HepG2 (cell line): Measurements from ENCODE around the gene MSL3B.

Experiments
- ATAC-seq: fragments of 200-7000 bp; cut with Tn5 transposase; 3 replicates; pipeline ENCODE4 v1.9.1; 2020; ENCODE audit warnings: mild to moderate bottlenecking, moderate library complexity
- BruUV-seq: library from RNA; stranded (reverse); fragments of 400-500 nt; replicated peaks from 2 replicates; lab custom pipeline; 2021; lab: Mats Ljungman, UMichigan
- CTCF ChIA-PET: fragments of 300-600 bp; formaldehyde crosslinking; extraction: SDS; loops from one replicate; lab custom pipeline; 2021; ENCODE audit warnings: low total read pairs, inconsistent platforms, low intra/inter-chr PET ratio; lab: Yijun Ruan, JAX
- POLR2A ChIA-PET: fragments of 350-600 bp; sonication (Branson Sonifier 250); formaldehyde crosslinking; loops from one replicate; lab custom pipeline; 2020; ENCODE audit warnings: antibody characterized with exemption, inconsistent platforms; lab: Yijun Ruan, JAX
- DNase-seq: peaks from one replicate; pipeline ENCODE4 v3.0.0-alpha.2; 2015; ENCODE audit warnings: low spot score
- FAIRE-seq: peaks from 3 replicates; lab custom pipeline; 2011; peaks lifted over from hg19 to GRCh38; lab: Jason Lieb, UNC
- H2AFZ ChIP-seq: one replicate; pipeline ENCODE4 v1.6.1; 2011; ENCODE audit warnings: low read length, inconsistent platforms
- H3K27ac ChIP-seq: fragments of 300-600 bp; 3 replicates; pipeline ENCODE4 v1.8.0; 2011; ENCODE audit warnings: mixed run types, mild to moderate bottlenecking, mixed read lengths, low read length, inconsistent platforms; ENCODE audit not compliant: insufficient read depth; ENCODE audit errors: extremely low read length
- H3K27me3 ChIP-seq, 2 experiments: fragments of 200-600 bp in 1 of 2; 2 replicates in 1 of 2; 3 replicates in 1 of 2; pipeline versions ENCODE4 v1.6.0 to v1.8.0; 2011; ENCODE audit warnings: low read length in 2 of 2, mild to moderate bottlenecking in 2 of 2, moderate library complexity in 2 of 2, inconsistent platforms in 1 of 2; ENCODE audit not compliant: insufficient read depth in 2 of 2, control insufficient read depth in 1 of 2
- H3K36me3 ChIP-seq, 2 experiments: fragments of 200-600 bp in 1 of 2; replicated peaks in 1 of 2; 2 replicates in 1 of 2; 3 replicates in 1 of 2; pipeline versions ENCODE4 v1.5.1 to v1.8.0; 2011; ENCODE audit warnings: low read length in 2 of 2, inconsistent platforms in 1 of 2; ENCODE audit not compliant: insufficient read depth in 2 of 2, control insufficient read depth in 1 of 2
- H3K4me1 ChIP-seq: 2 replicates; pipeline ENCODE4 v1.5.1; 2012; ENCODE audit warnings: low read length, inconsistent platforms; ENCODE audit not compliant: insufficient read depth
- H3K4me2 ChIP-seq: 2 replicates; pipeline ENCODE4 v1.6.0; 2011; ENCODE audit warnings: low read depth, low read length, inconsistent platforms
- H3K4me3 ChIP-seq, 3 experiments: fragments of 200-600 bp in 1 of 3; sonication (generic), shearing (Covaris generic) in 1 of 3; replicated peaks in 1 of 3; 2 replicates each; pipeline ENCODE4 v1.5.1; 2011 to 2016; ENCODE audit warnings: low read length in 3 of 3, inconsistent platforms in 2 of 3, low read depth in 2 of 3, mild to moderate bottlenecking in 2 of 3, control low read depth in 1 of 3, mixed read lengths in 1 of 3; ENCODE audit not compliant: insufficient read depth in 1 of 3
- H3K79me2 ChIP-seq: one replicate; pipeline ENCODE4 v1.6.1; 2011; ENCODE audit warnings: low read length, inconsistent platforms; ENCODE audit not compliant: insufficient read depth
- H3K9ac ChIP-seq: 2 replicates; pipeline ENCODE4 v1.6.0; 2011; ENCODE audit warnings: mild to moderate bottlenecking, low read depth, low read length, inconsistent platforms; ENCODE audit not compliant: insufficient read depth
- H3K9me3 ChIP-seq: 2 replicates; pipeline ENCODE4 v1.5.1; 2012; ENCODE audit warnings: mild to moderate bottlenecking, low read length
- H4K20me1 ChIP-seq: 2 replicates; pipeline ENCODE4 v1.6.0; 2011; ENCODE audit warnings: inconsistent platforms, mild to moderate bottlenecking, low read length, moderate library complexity; ENCODE audit not compliant: insufficient read depth
- CBX1 ChIP-seq: IDR thresholded peaks from one replicate; pipeline ENCODE4 v1.6.1; 2016; ENCODE audit warnings: antibody characterized with exemption, low read depth
- GATAD1 ChIP-seq: IDR thresholded peaks from 2 replicates; pipeline ENCODE4 v1.6.1; 2016; ENCODE audit warnings: missing genetic modification reagents, missing compliant biosample characterization
- HDAC1 ChIP-seq: sonication (generic); formaldehyde crosslinking; IDR thresholded peaks from 2 replicates; pipeline ENCODE4 v1.5.1; 2020; ENCODE audit warnings: mild to moderate bottlenecking, missing genetic modification reagents
- HMGA1 ChIP-seq: sonication (generic); formaldehyde crosslinking; conservative IDR thresholded peaks from 2 replicates; pipeline ENCODE4 v1.4.0; 2020; ENCODE audit warnings: missing genetic modification reagents
- NR2F1 ChIP-seq, 2 experiments: fragments of 450-650 bp in 1 of 2; formaldehyde crosslinking in 1 of 2; IDR thresholded peaks; 2 replicates each; pipeline versions ENCODE4 v1.5.0 to v1.6.1; 2016 to 2020; ENCODE audit warnings: mild to moderate bottlenecking in 1 of 2, missing compliant biosample characterization in 1 of 2, missing genetic modification reagents in 1 of 2, moderate library complexity in 1 of 2
- SMC3 ChIP-seq: IDR thresholded peaks from 2 replicates; pipeline ENCODE4 v1.6.1; 2011; ENCODE audit warnings: low read length, improper control_type of control experiment
- TERF1 ChIP-seq: sonication (generic); formaldehyde crosslinking; IDR thresholded peaks from 2 replicates; pipeline ENCODE4 v1.8.0; 2022; ENCODE audit warnings: mild to moderate bottlenecking, missing genetic modification reagents, moderate library complexity
- U2AF2 ChIP-seq: fragments of 200-400 bp; formaldehyde crosslinking; IDR thresholded peaks from 2 replicates; pipeline ENCODE4 v1.6.1; 2017; ENCODE audit warnings: low read depth, mild to moderate bottlenecking, low read length
- ZNF572 ChIP-seq: sonication (generic); formaldehyde crosslinking; IDR thresholded peaks from 2 replicates; pipeline ENCODE4 v1.5.1; 2020; ENCODE audit warnings: mild to moderate bottlenecking, missing genetic modification reagents
- WGBS: methylation state at CpG from one replicate; pipeline ENCODE4 v1.1.6; 2017; ENCODE audit warnings: low lambda C conversion rate; 5-methylcytosine and 5-hydroxymethylcytosine counted together
- in situ Hi-C: cut with HindIII; loops from 2 replicates; pipeline ENCODE4 v1.10.0; 2017; ENCODE audit warnings: low pct_unique_long_range_greater_than_20kb; ENCODE audit not compliant: extremely low pct_ligation_motif_present
- intact Hi-C: fragments of 100-400 bp; cut with micrococcal nuclease; formaldehyde crosslinking; loops from one replicate; pipeline ENCODE4 v1.10.0; 2022; ENCODE audit not compliant: unreplicated experiment
- TF ChIP-seq, protein P1 (sequence below): sonication (generic); formaldehyde crosslinking; IDR thresholded peaks from 2 replicates; pipeline ENCODE4 v1.4.0; 2020; ENCODE audit warnings: missing genetic modification reagents, mild to moderate bottlenecking, borderline replicate concordance

MSL3B gene

DNA sequence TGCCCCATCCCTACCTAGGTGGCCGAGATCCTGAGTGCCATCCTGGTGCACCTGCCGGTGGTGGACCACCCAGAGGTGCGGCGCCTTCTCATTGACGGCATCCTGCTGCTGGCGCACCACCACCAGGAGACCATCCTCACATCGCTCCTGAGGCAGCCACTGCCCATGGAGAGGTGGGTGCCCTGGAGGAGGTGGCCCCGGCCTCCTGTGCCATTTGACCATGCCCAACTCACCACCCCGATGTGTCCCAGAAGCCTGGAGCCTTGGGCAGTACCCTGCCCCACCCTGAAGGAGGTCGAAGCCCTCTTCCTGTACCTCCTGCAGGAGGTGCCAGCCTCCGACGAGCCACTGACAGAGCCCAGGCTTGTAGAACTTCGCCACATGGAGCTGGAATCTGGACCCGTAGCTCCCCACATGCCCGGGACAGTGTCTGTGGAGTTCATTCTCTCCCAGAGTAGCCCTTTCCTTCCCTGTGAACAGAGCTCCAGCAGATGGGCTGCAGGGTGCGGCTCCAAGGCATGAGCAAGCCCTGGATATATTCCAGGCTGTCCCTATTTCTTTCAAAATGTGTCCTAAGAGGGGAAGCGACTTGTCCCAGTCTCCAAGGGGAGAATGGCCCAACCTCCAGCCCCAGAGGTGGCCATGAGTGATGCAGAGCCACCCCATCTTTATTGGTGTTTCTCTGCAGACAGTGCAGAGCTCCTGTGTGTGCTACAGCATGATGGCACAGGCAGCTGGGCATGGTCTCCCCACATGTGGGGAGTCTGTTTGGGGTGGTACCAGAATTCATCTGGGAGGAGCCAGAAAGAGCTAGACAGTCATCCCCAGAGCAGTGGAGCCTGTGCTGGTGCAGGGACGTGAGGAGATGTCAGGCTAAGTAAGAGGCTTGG is 48.1 kb downstream of the MSL3B start:
- no TSS peak for BruUV-seq
- Histone ChIP-seq H3K9me3 (no peaks in the 10 kb centered on the region), H3K27me3 (peaks cover 8 to 34% of the 10 kb centered on the region in 2 experiments), H3K9ac (no peak overlapping the region), H3K4me2 (no peak overlapping the region), H4K20me1 (no peaks in the 10 kb centered on the region), H3K27ac (no peak overlapping the region), H3K79me2 (no peaks in the 10 kb centered on the region), H3K4me1 (peaks cover 23% of the 10 kb centered on the region), H3K4me3 (no peak overlapping the region), H2AFZ (no peak overlapping the region), H3K36me3 (no peaks in the 10 kb centered on the region)
- 53% methylated on average over 11 of the region's 18 CpGs for WGBS
- no peak for DNase-seq
- no peak for ATAC-seq
- ChIA-PET CTCF (no interaction called here), POLR2A (no interaction called here)
- no peak for FAIRE-seq
- intact Hi-C loops (no loop called here), in situ Hi-C loops (no loop called here)
- TF ChIP-seq CBX1: no peak
- no peak for TF ChIP-seq NR2F1 (CRISPR knock-in tag; IDR thresholded peaks at IDR 0.05)
- TF ChIP-seq ZNF572 (CRISPR knock-in tag): no peak
- no peak for TF ChIP-seq TERF1
- TF ChIP-seq HMGA1 (CRISPR knock-in tag): no peak
- TF ChIP-seq U2AF2: no peak
- TF ChIP-seq SMC3: no peak
- TF ChIP-seq HDAC1 (CRISPR knock-in tag): no peak
- TF ChIP-seq GATAD1 (CRISPR knock-in tag): no peak
- TF ChIP-seq, protein P1, sequence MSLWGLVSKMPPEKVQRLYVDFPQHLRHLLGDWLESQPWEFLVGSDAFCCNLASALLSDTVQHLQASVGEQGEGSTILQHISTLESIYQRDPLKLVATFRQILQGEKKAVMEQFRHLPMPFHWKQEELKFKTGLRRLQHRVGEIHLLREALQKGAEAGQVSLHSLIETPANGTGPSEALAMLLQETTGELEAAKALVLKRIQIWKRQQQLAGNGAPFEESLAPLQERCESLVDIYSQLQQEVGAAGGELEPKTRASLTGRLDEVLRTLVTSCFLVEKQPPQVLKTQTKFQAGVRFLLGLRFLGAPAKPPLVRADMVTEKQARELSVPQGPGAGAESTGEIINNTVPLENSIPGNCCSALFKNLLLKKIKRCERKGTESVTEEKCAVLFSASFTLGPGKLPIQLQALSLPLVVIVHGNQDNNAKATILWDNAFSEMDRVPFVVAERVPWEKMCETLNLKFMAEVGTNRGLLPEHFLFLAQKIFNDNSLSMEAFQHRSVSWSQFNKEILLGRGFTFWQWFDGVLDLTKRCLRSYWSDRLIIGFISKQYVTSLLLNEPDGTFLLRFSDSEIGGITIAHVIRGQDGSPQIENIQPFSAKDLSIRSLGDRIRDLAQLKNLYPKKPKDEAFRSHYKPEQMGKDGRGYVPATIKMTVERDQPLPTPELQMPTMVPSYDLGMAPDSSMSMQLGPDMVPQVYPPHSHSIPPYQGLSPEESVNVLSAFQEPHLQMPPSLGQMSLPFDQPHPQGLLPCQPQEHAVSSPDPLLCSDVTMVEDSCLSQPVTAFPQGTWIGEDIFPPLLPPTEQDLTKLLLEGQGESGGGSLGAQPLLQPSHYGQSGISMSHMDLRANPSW (CRISPR knock-in tag): no peak
